ENCODE measurements around the gene CAMLG. TPM values are rescaled to one million over a fixed set of nuclear protein-coding genes. Genes with fewer than 3 reads are reported as not detected.
A peak's percentile ranks its signal among the peaks of the same experiment; 100 is the strongest.

Gene CAMLG
- total and polyA plus RNA-seq, 9 of the 15 experiments (the other 6 are each of a cell fraction or from before 2014, with no cell fraction given) = 11.3 to 22.0 (median 16.3) TPM

GRCh38 chr5:134738133-134738962 is at the start of gene CAMLG (continued):
- TF ChIP-seq, protein P1, sequence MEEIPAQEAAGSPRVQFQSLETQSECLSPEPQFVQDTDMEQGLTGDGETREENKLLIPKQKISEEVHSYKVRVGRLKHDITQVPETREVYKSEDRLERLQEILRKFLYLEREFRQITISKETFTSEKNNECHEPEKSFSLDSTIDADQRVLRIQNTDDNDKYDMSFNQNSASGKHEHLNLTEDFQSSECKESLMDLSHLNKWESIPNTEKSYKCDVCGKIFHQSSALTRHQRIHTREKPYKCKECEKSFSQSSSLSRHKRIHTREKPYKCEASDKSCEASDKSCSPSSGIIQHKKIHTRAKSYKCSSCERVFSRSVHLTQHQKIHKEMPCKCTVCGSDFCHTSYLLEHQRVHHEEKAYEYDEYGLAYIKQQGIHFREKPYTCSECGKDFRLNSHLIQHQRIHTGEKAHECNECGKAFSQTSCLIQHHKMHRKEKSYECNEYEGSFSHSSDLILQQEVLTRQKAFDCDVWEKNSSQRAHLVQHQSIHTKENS (CRISPR knock-in tag; IDR thresholded peaks at IDR 0.05) = no peak
- TF ChIP-seq, protein P2, sequence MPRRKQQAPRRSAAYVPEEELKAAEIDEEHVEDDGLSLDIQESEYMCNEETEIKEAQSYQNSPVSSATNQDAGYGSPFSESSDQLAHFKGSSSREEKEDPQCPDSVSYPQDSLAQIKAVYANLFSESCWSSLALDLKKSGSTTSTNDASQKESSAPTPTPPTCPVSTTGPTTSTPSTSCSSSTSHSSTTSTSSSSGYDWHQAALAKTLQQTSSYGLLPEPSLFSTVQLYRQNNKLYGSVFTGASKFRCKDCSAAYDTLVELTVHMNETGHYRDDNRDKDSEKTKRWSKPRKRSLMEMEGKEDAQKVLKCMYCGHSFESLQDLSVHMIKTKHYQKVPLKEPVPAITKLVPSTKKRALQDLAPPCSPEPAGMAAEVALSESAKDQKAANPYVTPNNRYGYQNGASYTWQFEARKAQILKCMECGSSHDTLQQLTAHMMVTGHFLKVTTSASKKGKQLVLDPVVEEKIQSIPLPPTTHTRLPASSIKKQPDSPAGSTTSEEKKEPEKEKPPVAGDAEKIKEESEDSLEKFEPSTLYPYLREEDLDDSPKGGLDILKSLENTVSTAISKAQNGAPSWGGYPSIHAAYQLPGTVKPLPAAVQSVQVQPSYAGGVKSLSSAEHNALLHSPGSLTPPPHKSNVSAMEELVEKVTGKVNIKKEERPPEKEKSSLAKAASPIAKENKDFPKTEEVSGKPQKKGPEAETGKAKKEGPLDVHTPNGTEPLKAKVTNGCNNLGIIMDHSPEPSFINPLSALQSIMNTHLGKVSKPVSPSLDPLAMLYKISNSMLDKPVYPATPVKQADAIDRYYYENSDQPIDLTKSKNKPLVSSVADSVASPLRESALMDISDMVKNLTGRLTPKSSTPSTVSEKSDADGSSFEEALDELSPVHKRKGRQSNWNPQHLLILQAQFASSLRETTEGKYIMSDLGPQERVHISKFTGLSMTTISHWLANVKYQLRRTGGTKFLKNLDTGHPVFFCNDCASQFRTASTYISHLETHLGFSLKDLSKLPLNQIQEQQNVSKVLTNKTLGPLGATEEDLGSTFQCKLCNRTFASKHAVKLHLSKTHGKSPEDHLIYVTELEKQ (CRISPR knock-in tag; IDR thresholded peaks at IDR 0.05) = no peak
- TF ChIP-seq RFX7 (CRISPR knock-in tag; IDR thresholded peaks at IDR 0.05) (no peak), KLF13 (tag; IDR thresholded peaks at IDR 0.05; ENCODE audit: borderline replicate concordance, low read depth) (peak; percentile 36; the same call in 1 of the 2 replicates), MCM2 (IDR thresholded peaks at IDR 0.05; ENCODE audit: low read depth) (no peak), CREB1 (IDR thresholded peaks at IDR 0.05) (peak; percentile 98), CREB1 (CRISPR knock-in tag; IDR thresholded peaks at IDR 0.05) (peak; percentile 98), MED1 (CRISPR knock-in tag; IDR thresholded peaks at IDR 0.05; ENCODE audit: borderline replicate concordance) (no peak), POU5F1 (IDR thresholded peaks at IDR 0.05; ENCODE audit: borderline replicate concordance, low read depth, low read length, partially characterized antibody) (no peak), FOXJ2 (tag; IDR thresholded peaks at IDR 0.05) (peak; percentile 65; the same call in 1 of the 2 replicates), FOSL1 (tag; conservative IDR thresholded peaks at IDR 0.05) (peak; percentile 52; the same call in 1 of the 2 replicates), CBX8 (IDR thresholded peaks at IDR 0.05; ENCODE audit: borderline replicate concordance, extremely low read depth, low read depth, low read length, poor library complexity, severe bottlenecking) (no peak), TRIM25 (IDR thresholded peaks at IDR 0.05; ENCODE audit: borderline replicate concordance) (no peak)
- TF ChIP-seq, protein P3, sequence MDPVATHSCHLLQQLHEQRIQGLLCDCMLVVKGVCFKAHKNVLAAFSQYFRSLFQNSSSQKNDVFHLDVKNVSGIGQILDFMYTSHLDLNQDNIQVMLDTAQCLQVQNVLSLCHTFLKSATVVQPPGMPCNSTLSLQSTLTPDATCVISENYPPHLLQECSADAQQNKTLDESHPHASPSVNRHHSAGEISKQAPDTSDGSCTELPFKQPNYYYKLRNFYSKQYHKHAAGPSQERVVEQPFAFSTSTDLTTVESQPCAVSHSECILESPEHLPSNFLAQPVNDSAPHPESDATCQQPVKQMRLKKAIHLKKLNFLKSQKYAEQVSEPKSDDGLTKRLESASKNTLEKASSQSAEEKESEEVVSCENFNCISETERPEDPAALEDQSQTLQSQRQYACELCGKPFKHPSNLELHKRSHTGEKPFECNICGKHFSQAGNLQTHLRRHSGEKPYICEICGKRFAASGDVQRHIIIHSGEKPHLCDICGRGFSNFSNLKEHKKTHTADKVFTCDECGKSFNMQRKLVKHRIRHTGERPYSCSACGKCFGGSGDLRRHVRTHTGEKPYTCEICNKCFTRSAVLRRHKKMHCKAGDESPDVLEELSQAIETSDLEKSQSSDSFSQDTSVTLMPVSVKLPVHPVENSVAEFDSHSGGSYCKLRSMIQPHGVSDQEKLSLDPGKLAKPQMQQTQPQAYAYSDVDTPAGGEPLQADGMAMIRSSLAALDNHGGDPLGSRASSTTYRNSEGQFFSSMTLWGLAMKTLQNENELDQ (CRISPR knock-in tag; IDR thresholded peaks at IDR 0.05; ENCODE audit: borderline replicate concordance) = no peak
- TF ChIP-seq, protein P4, sequence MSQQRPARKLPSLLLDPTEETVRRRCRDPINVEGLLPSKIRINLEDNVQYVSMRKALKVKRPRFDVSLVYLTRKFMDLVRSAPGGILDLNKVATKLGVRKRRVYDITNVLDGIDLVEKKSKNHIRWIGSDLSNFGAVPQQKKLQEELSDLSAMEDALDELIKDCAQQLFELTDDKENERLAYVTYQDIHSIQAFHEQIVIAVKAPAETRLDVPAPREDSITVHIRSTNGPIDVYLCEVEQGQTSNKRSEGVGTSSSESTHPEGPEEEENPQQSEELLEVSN (IDR thresholded peaks at IDR 0.05; ENCODE audit: borderline replicate concordance in 1 of 2, extremely low read depth in 1 of 2, insufficient read depth in 1 of 2, insufficient read length in 1 of 2, low read depth in 1 of 2, low read length in 1 of 2, poor library complexity in 1 of 2, severe bottlenecking in 1 of 2) = peak; percentile 66 to 85

Data from K562 (cell line).